ENCODE data around the gene OSBP2. TPM values are rescaled to one million over a fixed set of nuclear protein-coding genes. Genes with fewer than 3 reads are reported as not detected.

Gene OSBP2
- total RNA-seq, 4 donors from 2014 or later: 0.60 to 7.5 (median 4.3) TPM

DNA sequence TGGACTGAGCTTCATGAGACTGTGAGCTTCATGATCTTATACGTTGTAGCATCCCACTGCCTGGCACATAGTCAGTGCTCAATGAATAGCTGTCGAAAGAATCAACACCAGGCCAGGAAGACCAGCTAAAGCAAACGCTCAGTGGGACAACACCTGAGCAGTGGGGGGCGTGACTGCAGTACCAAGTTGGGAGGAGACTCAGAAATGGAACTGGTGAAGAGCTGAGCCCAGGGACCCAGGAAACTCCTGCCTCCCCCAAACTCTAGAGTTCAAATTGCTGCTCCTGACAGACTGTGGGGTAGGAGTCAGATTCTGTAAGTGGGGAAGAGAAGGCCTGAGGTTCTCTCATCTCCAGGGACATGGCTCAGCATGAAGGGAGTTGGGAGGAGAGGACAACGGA, 214.6 kb downstream of the OSBP2 start:
- Histone ChIP-seq H3K9me3 (no peaks in the 10 kb centered on the region), H3K36me3 (no peaks in the 10 kb centered on the region), H3K27ac (no peak overlapping the region), H3K4me1 (no peaks in the 10 kb centered on the region), H3K27me3 (no peaks in the 10 kb centered on the region), H3K4me3 (no peak overlapping the region)
- in situ Hi-C loops (cut with MboI; ENCODE audit: low pct_ligation_motif_present in 1 of 4, low pct_unique_long_range_greater_than_20kb in 1 of 4, low sequenced_read_pairs in 3 of 4): loop anchor here in 1 of 4 donors (25.0 kb wide), 1 partner anchor 272 kb away; the partner anchor contains the start of gene SLC35E4
- no peak for TF ChIP-seq POLR2A (IDR thresholded peaks at IDR 0.05)
- TF ChIP-seq POLR2AphosphoS5 (IDR thresholded peaks at IDR 0.05): no peak
- no peak for DNase-seq
- intact Hi-C loops (cut with DNase I; ENCODE audit: low total_unique reads): loop anchor here (10.0 kb wide), 2 partner anchors 145 to 285 kb away; no protein-coding TSS in a partner anchor
- WGBS, 2 donors (ENCODE audit: low coverage in 1 of 2): 87 to 88% methylated on average over 2 to 5 of the region's 5 CpGs

DNA sequence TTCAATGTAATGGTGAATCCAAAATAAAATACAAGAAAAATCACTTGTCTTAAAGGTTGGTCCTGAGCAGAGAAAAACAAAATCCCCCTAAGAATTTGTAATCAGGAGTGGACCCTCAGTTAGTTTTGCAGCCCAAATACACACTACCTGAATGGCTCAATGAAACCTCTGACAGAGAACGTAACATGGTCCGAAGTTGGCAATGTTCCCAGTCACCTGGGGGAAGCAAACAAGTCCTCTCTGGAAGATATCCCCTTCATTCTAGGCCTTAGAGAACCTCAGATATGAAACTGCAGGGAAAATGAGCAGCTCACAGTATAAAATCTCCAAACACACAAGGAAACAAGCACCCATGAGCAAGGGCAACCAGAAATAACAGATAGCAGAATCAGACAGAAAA, 215.7 kb downstream of the OSBP2 start:
- in situ Hi-C loops (cut with MboI; ENCODE audit: low pct_ligation_motif_present in 1 of 4, low pct_unique_long_range_greater_than_20kb in 1 of 4, low sequenced_read_pairs in 3 of 4): loop anchor here in 2 of 4 donors (10.0 to 25.0 kb wide), 2 partner anchors 273 to 276 kb away; partner anchors contain the start of gene SLC35E4 (in 2 of the 2)

DNA sequence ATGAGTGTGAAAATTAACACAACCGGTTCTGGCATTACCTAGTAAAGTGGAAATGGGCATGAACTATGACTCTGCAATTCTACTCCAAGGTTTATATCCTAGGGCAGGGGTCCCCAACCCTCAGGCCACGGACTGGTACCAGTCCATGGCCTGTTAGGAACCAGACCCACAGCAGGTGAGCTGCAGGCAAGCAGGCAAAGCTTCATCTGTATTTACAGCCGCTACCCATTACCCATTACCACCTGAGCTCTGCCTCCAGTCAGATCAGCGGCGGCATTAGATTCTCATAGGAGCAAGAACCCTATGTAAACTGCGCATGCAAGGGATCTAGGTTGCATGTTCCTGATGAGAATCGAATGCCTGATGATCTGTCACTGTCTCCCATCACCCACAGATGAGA, 224.1 kb downstream of the OSBP2 start:
- Histone ChIP-seq H3K27me3 (no peaks in the 10 kb centered on the region), H3K4me3 (no peak overlapping the region), H3K36me3 (no peaks in the 10 kb centered on the region), H3K4me1 (peaks cover 0 to 15% (median 6%) of the 10 kb centered on the region in 4 donors), H3K27ac (no peak overlapping the region), H3K9me3 (peaks cover 0 to 9% of the 10 kb centered on the region in 2 donors)
- WGBS, 2 donors (ENCODE audit: low coverage in 1 of 2): 88 to 92% methylated on average over 3 to 7 of the region's 7 CpGs
- no peak for DNase-seq
- in situ Hi-C loops (cut with MboI; ENCODE audit: low pct_ligation_motif_present in 1 of 4, low pct_unique_long_range_greater_than_20kb in 1 of 4, low sequenced_read_pairs in 3 of 4) (loop anchor here in 2 of 4 donors (10.0 to 25.0 kb wide), 2 partner anchors 281 to 284 kb away; partner anchors contain the start of gene SLC35E4 (in 2 of the 2)), intact Hi-C loops (cut with DNase I; ENCODE audit: low total_unique reads) (no loop called here)
- TF ChIP-seq POLR2A (IDR thresholded peaks at IDR 0.05) (no peak), EP300 (IDR thresholded peaks at IDR 0.05; ENCODE audit: low read depth) (no peak), POLR2AphosphoS5 (IDR thresholded peaks at IDR 0.05) (no peak)
- TF ChIP-seq, protein P1, sequence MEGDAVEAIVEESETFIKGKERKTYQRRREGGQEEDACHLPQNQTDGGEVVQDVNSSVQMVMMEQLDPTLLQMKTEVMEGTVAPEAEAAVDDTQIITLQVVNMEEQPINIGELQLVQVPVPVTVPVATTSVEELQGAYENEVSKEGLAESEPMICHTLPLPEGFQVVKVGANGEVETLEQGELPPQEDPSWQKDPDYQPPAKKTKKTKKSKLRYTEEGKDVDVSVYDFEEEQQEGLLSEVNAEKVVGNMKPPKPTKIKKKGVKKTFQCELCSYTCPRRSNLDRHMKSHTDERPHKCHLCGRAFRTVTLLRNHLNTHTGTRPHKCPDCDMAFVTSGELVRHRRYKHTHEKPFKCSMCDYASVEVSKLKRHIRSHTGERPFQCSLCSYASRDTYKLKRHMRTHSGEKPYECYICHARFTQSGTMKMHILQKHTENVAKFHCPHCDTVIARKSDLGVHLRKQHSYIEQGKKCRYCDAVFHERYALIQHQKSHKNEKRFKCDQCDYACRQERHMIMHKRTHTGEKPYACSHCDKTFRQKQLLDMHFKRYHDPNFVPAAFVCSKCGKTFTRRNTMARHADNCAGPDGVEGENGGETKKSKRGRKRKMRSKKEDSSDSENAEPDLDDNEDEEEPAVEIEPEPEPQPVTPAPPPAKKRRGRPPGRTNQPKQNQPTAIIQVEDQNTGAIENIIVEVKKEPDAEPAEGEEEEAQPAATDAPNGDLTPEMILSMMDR (IDR thresholded peaks at IDR 0.05): no peak

More for the DNA sequence above, 215.7 kb downstream of the OSBP2 start:
- peaks cover 0 to 2% of the 10 kb centered on the region in 2 donors for H3K9me3 ChIP-seq
- H3K27ac ChIP-seq: no peak overlapping the region
- H3K36me3 ChIP-seq: no peaks in the 10 kb centered on the region
- DNase-seq: no peak
- no peak overlapping the region for H3K4me3 ChIP-seq
- H3K27me3 ChIP-seq: no peaks in the 10 kb centered on the region
- intact Hi-C loops (cut with DNase I; ENCODE audit: low total_unique reads): no loop called here
- WGBS, 2 donors (ENCODE audit: low coverage in 1 of 2): 88% methylated on average over 2 of the region's 2 CpGs; no CpG with 5 or more reads in 1 of the 2 donors
- TF ChIP-seq POLR2A (IDR thresholded peaks at IDR 0.05) (no peak), EP300 (IDR thresholded peaks at IDR 0.05; ENCODE audit: low read depth) (no peak), POLR2AphosphoS5 (IDR thresholded peaks at IDR 0.05) (no peak)
- TF ChIP-seq, protein P1 (IDR thresholded peaks at IDR 0.05): no peak
- H3K4me1 ChIP-seq: no peaks in the 10 kb centered on the region

DNA sequence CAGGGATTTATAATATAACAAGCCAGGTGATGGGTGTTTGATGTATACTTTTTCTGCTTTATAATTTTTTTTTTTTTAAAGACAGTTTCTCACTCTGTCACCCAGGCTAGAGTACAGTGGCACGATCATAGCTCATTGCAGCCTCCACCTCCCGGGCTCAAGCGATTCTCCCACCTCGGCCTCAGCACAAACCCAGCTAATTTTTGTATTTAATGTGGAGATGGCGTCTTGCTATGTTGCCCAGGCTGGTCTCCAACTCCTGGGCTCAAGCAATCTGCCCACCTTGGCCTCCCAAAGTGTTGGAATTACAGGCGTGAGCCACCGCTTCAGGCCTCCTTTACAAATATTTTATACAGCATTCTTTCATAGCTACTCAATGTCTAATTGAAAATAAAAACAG, 225.3 kb downstream of the OSBP2 start:
- in situ Hi-C loops (cut with MboI; ENCODE audit: low pct_ligation_motif_present in 1 of 4, low pct_unique_long_range_greater_than_20kb in 1 of 4, low sequenced_read_pairs in 3 of 4): loop anchor here in 2 of 4 donors (10.0 to 25.0 kb wide), 2 partner anchors 283 to 285 kb away; partner anchors contain the start of gene SLC35E4 (in 2 of the 2)
- H3K27ac ChIP-seq: no peak overlapping the region

More for the DNA sequence above, 225.3 kb downstream of the OSBP2 start:
- no peak for TF ChIP-seq POLR2A (IDR thresholded peaks at IDR 0.05)
- TF ChIP-seq, protein P1 (IDR thresholded peaks at IDR 0.05): no peak
- TF ChIP-seq EP300 (IDR thresholded peaks at IDR 0.05; ENCODE audit: low read depth): no peak
- no peak for TF ChIP-seq POLR2AphosphoS5 (IDR thresholded peaks at IDR 0.05)
- Histone ChIP-seq H3K36me3 (no peaks in the 10 kb centered on the region), H3K4me3 (no peak overlapping the region), H3K9me3 (peaks cover 0 to 9% of the 10 kb centered on the region in 2 donors), H3K4me1 (peaks cover 0 to 15% (median 6%) of the 10 kb centered on the region in 4 donors), H3K27me3 (no peaks in the 10 kb centered on the region)
- DNase-seq: no peak
- intact Hi-C loops (cut with DNase I; ENCODE audit: low total_unique reads): no loop called here
- 72 to 81% methylated on average over 3 to 7 of the region's 7 CpGs for WGBS, 2 donors (ENCODE audit: low coverage in 1 of 2)
